Ovary (tissue), 9 donors: ENCODE measurements around the gene RC3H1. TPM values are rescaled to one million over a fixed set of nuclear protein-coding genes. Genes with fewer than 3 reads are reported as not detected.
"Not testable (repeated sequence)": the region's sequence is repeated elsewhere in the genome, so short reads cannot be mapped to it uniquely, and the experiment has no call there.

Source experiments
- DNase-seq, 5 donors: peaks; one replicate each; pipeline ENCODE4 v3.0.0-alpha.2; 2019 to 2020
- H3K27ac ChIP-seq, 2 donors: fragments of 200-600 bp; one replicate each; pipeline versions ENCODE4 v1.5.1 to v1.8.0; 2019 to 2022
- H3K27me3 ChIP-seq: fragments of 200-600 bp; one replicate; pipeline ENCODE4 v1.8.0; 2022
- H3K36me3 ChIP-seq: fragments of 200-600 bp; sonication (generic); one replicate; pipeline ENCODE4 v1.5.1; 2019
- H3K4me1 ChIP-seq: one replicate; pipeline ENCODE4 v1.8.1; 2013; ENCODE audit warnings: mild to moderate bottlenecking, moderate library complexity; ENCODE audit not compliant: insufficient read depth
- H3K4me3 ChIP-seq: fragments of 200-600 bp; sonication (generic); one replicate; pipeline ENCODE4 v1.5.1; 2017
- H3K9me3 ChIP-seq, 2 donors: fragments of 200-600 bp in 1 of 2; sonication (generic) in 1 of 2; one replicate each; pipeline versions ENCODE4 v1.5.1 to v1.8.1; 2013 to 2019; ENCODE audit warnings: mild to moderate bottlenecking in 1 of 2, moderate library complexity in 1 of 2
- CTCF ChIP-seq, 3 donors: fragments of 450-650 bp in 2 of 3; fragments of 200-600 bp in 1 of 3; IDR thresholded peaks; one replicate each; pipeline versions ENCODE4 v1.5.1 to v1.8.0; 2016 to 2022; ENCODE audit warnings: antibody characterized with exemption in 3 of 3, mild to moderate bottlenecking in 1 of 3
- EP300 ChIP-seq: sonication (generic); formaldehyde crosslinking; IDR thresholded peaks from one replicate; pipeline ENCODE4 v1.6.1; 2017; ENCODE audit warnings: antibody characterized with exemption
- POLR2A ChIP-seq: fragments of 450-650 bp; IDR thresholded peaks from one replicate; pipeline ENCODE4 v1.6.1; 2017; ENCODE audit warnings: antibody characterized with exemption, mild to moderate bottlenecking, moderate library complexity
- WGBS, 3 donors: extraction: QIAGEN DNeasy Blood & Tissue Kit in 1 of 3; methylation state at CpG; one replicate each; pipeline versions ENCODE4 v1.1.5 to v1.1.7; 2013 to 2017; 5-methylcytosine and 5-hydroxymethylcytosine counted together
- intact Hi-C, 4 donors: fragments of 100-400 bp; cut with DNase I; formaldehyde crosslinking; loops; one replicate each; pipeline versions ENCODE4 v1.11.0 to v1.15.1; 2022 to 2023
- polyA plus RNA-seq, 2 donors: library from polyadenylated mRNA; stranded (reverse); fragments of 200-250 nt in 1 of 2; fragments of 350-450 nt in 1 of 2; fragmentation: Illumina TruSeq in 1 of 2; extraction: RNeasy Lipid Tissue Mini Kit (QIAGEN cat#74804) in 1 of 2; gene quantifications; one replicate each; pipeline ENCODE4 v1.2.3, GENCODE V29; 2013 to 2014
- total RNA-seq, 7 donors: library from RNA; depleted of rRNA in 2 of 7; stranded (reverse); fragments of >200 nt in 2 of 7; fragmentation: NEBNext Ultra II Directional in 3 of 7; extraction: Animal tissue kit (Norgen Biotek cat#: 25700) in 3 of 7; gene quantifications; one replicate each; pipeline versions ENCODE4 v1.1.0 to v1.2.4, GENCODE V29; 2016 to 2023
- donor health status: DM: no; HTN: no; CAD: no; lungs with moderate emphysema.
- donor health status: DM: no; HTN: no; CAD: no.
- donor health status: Bipolar disorder and iron deficiency.
- donor health status: DM: yes; HTN: yes; CAD: no.
- donor health status: DM: no; HTN: no; CAD: no.
- donor health status: DM: yes; HTN: yes; CAD: no.

RC3H1 gene
- total and polyA plus RNA-seq, 9 donors: 4.6 to 33.8 (median 26.5) TPM

- no peak for DNase-seq
- Histone ChIP-seq H3K4me1 (no peaks in the 10 kb centered on the region), H3K9me3 (no peaks in the 10 kb centered on the region), H3K27ac (no peak overlapping the region), H3K36me3 (no peaks in the 10 kb centered on the region), H3K4me3 (no peak overlapping the region), H3K27me3 (no peaks in the 10 kb centered on the region)
- WGBS, 3 donors: 54 to 67% (median 55%) methylated on average over 2 of the region's 2 CpGs
- TF ChIP-seq POLR2A (no peak), EP300 (no peak), CTCF (IDR thresholded peaks at IDR 0.05) (no peak)
- intact Hi-C loops: no loop called here
Observed at GRCh38 chr1:173937062-173937461, 85.1 kb downstream of the RC3H1 start.

GRCh38 chr1:173934440-173934839 lies 87.7 kb downstream of the RC3H1 start:
- H3K27ac ChIP-seq: no peak overlapping the region
- WGBS, 3 donors: 97 to 99% (median 97%) methylated on average over 1 of the region's 1 CpG
- intact Hi-C loops: no loop called here
- H3K4me1 ChIP-seq: no peaks in the 10 kb centered on the region
- no peak overlapping the region for H3K4me3 ChIP-seq
- H3K36me3 ChIP-seq: no peaks in the 10 kb centered on the region
- H3K9me3 ChIP-seq: no peaks in the 10 kb centered on the region
- DNase-seq: no peak
- H3K27me3 ChIP-seq: no peaks in the 10 kb centered on the region
- no peak for TF ChIP-seq CTCF (IDR thresholded peaks at IDR 0.05)
- no peak for TF ChIP-seq POLR2A
- TF ChIP-seq EP300: no peak

- H3K9me3 ChIP-seq, H3K4me3 ChIP-seq, intact Hi-C loops, H3K27me3 ChIP-seq, H3K4me1 ChIP-seq, H3K36me3 ChIP-seq, H3K27ac ChIP-seq, DNase-seq: not testable (repeated sequence)
- whole genome bisulfite sequencing, 3 donors: 98 to 99% (median 99%) methylated on average over 5 of the region's 5 CpGs
Observed at GRCh38 chr1:173930541-173930940, 91.6 kb downstream of the RC3H1 start.

GRCh38 chr1:173925306-173926242 lies 96.6 kb downstream of the RC3H1 start:
- intact Hi-C loops: no loop called here
- Histone ChIP-seq H3K9me3 (no peaks in the 10 kb centered on the region), H3K4me3 (no peak overlapping the region), H3K27ac (no peak overlapping the region), H3K4me1 (peaks cover 3% of the 10 kb centered on the region), H3K27me3 (no peaks in the 10 kb centered on the region), H3K36me3 (no peaks in the 10 kb centered on the region)
- TF ChIP-seq CTCF (IDR thresholded peaks at IDR 0.05) (no peak), EP300 (no peak), POLR2A (no peak)
- WGBS, 3 donors: 34 to 72% (median 34%) methylated on average over 8 of the region's 8 CpGs
- DNase-seq: no peak

GRCh38 chr1:173920861-173921260 lies 101.3 kb downstream of the RC3H1 start:
- WGBS, 3 donors: 82 to 91% (median 88%) methylated on average over 5 of the region's 5 CpGs
- Histone ChIP-seq H3K36me3 (no peaks in the 10 kb centered on the region), H3K4me1 (peaks cover under 1% of the 10 kb centered on the region), H3K9me3 (no peaks in the 10 kb centered on the region), H3K27me3 (no peaks in the 10 kb centered on the region), H3K27ac (no peak overlapping the region), H3K4me3 (no peak overlapping the region)
- TF ChIP-seq POLR2A (no peak), EP300 (no peak), CTCF (IDR thresholded peaks at IDR 0.05) (no peak)
- no peak for DNase-seq
- intact Hi-C loops: no loop called here
